K562 (cell line): Measurements from ENCODE around the gene PLXNB2. TPM values are rescaled to one million over a fixed set of nuclear protein-coding genes. Genes with fewer than 3 reads are reported as not detected.

ENCODE experiments used
- PHB ChIP-seq: fragments of 250-450 bp; sonication (Bioruptor Pico); IDR thresholded peaks from 2 replicates; pipeline ENCODE4 v1.5.0; 2021
- RBM15 ChIP-seq: fragments of 200-400 bp; formaldehyde crosslinking; IDR thresholded peaks from 2 replicates; pipeline ENCODE4 v1.6.1; 2018; ENCODE audit warnings: mild to moderate bottlenecking, low read length, moderate library complexity; ENCODE audit not compliant: insufficient read depth
- XRCC5 ChIP-seq: fragments of 200-400 bp; formaldehyde crosslinking; IDR thresholded peaks from 2 replicates; pipeline ENCODE4 v1.6.1; 2017; ENCODE audit warnings: low read depth, mild to moderate bottlenecking, low read length
- polyA plus RNA-seq, 8 experiments: library from polyadenylated mRNA; depleted of rRNA in 4 of 8; stranded (reverse) in 5 of 8; unstranded in 3 of 8; fragments of >200 nt; fragmentation: Nextera tagmentation in 2 of 8; fragmentation: Illumina TruSeq in 1 of 8; extraction: Ambion mirVana in 2 of 8; extraction: Trizol in 1 of 8; gene quantifications; 2 replicates each; pipeline versions ENCODE4 v1.2.1 to v1.2.3, GENCODE V29; 2011 to 2014; ENCODE audit warnings: inconsistent platforms in 1 of 8, missing spikeins in 1 of 8
- total RNA-seq, 7 experiments: library from RNA; depleted of rRNA in 6 of 7; stranded (reverse); fragments of >200 nt in 6 of 7; fragmentation: Illumina TruSeq in 2 of 7; extraction: Trizol in 2 of 7; gene quantifications; 2 replicates each; pipeline versions ENCODE4 v1.2.1 to v1.2.3, GENCODE V29; 2011 to 2021; ENCODE audit warnings: low replicate concordance in 1 of 7
- TF ChIP-seq, protein P1 (sequence below): fragments of 200-600 bp; sonication (generic); IDR thresholded peaks from one replicate; pipeline ENCODE4 v1.6.1; 2012; ENCODE audit warnings: mild to moderate bottlenecking, low read depth, low read length, inconsistent platforms
- TF ChIP-seq, protein P2 (sequence below): sonication (generic); formaldehyde crosslinking; IDR thresholded peaks from 2 replicates; pipeline ENCODE4 v1.8.1; 2023; ENCODE audit warnings: missing genetic modification reagents, mild to moderate bottlenecking, borderline replicate concordance
- TF ChIP-seq, protein P3 (sequence below): fragments of 250-450 bp; sonication (Bioruptor Pico); IDR thresholded peaks from 2 replicates; pipeline ENCODE4 v1.5.0; 2020; ENCODE audit warnings: mild to moderate bottlenecking, borderline replicate concordance

Gene PLXNB2
- total and polyA plus RNA-seq, 9 of the 15 experiments (the other 6 are each of a cell fraction or from before 2014, with no cell fraction given) = 0.15 to 45.1 (median 13.6) TPM

DNA sequence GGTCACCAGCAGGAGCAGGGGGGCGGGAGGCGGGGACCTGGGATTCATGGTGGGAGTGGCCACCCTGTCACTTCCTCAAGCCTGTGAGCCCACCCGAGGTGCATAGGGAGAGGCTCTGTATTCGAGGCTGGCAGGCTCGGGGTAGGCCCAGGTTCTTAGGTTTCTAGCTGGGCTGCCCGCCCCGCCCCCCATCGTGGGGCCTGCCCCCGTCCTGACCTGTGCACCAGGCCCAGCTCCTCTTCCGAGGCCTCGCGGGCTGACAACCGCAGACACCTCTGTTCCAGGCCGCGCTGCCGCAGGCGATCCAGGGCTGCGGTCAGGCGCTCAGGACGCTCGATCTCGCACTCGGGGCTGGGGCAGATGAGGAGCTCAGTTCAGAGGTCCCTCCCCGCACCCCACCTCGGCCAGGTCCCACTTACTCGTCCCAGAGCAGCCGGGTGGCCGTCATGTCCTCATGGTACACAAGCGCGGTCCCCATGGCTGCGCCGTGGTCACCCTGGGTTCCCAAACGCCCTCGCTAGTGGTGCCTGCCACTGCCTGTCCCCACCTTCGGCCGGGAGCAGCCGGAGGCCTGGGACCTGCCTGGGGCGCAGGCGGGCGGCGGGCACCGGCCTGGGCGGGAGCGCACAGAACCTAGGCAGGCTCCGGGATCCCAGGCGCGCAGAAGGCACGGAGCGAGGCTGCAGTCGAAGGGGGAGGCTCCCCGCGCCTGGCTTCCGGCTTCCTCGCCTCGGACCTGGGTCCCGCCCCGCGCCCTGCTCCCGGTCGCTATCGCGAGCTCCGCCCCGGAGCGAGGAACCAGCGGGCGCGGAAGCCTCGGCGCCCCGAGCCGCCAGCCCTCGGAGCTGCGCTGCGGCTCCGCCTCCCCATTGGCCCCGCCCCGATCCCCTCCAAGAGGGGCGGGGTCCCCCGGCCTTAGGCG, 56.6 kb downstream of the PLXNB2 start, which contains the start of gene HDAC10 (continued):
- TF ChIP-seq, protein P1, sequence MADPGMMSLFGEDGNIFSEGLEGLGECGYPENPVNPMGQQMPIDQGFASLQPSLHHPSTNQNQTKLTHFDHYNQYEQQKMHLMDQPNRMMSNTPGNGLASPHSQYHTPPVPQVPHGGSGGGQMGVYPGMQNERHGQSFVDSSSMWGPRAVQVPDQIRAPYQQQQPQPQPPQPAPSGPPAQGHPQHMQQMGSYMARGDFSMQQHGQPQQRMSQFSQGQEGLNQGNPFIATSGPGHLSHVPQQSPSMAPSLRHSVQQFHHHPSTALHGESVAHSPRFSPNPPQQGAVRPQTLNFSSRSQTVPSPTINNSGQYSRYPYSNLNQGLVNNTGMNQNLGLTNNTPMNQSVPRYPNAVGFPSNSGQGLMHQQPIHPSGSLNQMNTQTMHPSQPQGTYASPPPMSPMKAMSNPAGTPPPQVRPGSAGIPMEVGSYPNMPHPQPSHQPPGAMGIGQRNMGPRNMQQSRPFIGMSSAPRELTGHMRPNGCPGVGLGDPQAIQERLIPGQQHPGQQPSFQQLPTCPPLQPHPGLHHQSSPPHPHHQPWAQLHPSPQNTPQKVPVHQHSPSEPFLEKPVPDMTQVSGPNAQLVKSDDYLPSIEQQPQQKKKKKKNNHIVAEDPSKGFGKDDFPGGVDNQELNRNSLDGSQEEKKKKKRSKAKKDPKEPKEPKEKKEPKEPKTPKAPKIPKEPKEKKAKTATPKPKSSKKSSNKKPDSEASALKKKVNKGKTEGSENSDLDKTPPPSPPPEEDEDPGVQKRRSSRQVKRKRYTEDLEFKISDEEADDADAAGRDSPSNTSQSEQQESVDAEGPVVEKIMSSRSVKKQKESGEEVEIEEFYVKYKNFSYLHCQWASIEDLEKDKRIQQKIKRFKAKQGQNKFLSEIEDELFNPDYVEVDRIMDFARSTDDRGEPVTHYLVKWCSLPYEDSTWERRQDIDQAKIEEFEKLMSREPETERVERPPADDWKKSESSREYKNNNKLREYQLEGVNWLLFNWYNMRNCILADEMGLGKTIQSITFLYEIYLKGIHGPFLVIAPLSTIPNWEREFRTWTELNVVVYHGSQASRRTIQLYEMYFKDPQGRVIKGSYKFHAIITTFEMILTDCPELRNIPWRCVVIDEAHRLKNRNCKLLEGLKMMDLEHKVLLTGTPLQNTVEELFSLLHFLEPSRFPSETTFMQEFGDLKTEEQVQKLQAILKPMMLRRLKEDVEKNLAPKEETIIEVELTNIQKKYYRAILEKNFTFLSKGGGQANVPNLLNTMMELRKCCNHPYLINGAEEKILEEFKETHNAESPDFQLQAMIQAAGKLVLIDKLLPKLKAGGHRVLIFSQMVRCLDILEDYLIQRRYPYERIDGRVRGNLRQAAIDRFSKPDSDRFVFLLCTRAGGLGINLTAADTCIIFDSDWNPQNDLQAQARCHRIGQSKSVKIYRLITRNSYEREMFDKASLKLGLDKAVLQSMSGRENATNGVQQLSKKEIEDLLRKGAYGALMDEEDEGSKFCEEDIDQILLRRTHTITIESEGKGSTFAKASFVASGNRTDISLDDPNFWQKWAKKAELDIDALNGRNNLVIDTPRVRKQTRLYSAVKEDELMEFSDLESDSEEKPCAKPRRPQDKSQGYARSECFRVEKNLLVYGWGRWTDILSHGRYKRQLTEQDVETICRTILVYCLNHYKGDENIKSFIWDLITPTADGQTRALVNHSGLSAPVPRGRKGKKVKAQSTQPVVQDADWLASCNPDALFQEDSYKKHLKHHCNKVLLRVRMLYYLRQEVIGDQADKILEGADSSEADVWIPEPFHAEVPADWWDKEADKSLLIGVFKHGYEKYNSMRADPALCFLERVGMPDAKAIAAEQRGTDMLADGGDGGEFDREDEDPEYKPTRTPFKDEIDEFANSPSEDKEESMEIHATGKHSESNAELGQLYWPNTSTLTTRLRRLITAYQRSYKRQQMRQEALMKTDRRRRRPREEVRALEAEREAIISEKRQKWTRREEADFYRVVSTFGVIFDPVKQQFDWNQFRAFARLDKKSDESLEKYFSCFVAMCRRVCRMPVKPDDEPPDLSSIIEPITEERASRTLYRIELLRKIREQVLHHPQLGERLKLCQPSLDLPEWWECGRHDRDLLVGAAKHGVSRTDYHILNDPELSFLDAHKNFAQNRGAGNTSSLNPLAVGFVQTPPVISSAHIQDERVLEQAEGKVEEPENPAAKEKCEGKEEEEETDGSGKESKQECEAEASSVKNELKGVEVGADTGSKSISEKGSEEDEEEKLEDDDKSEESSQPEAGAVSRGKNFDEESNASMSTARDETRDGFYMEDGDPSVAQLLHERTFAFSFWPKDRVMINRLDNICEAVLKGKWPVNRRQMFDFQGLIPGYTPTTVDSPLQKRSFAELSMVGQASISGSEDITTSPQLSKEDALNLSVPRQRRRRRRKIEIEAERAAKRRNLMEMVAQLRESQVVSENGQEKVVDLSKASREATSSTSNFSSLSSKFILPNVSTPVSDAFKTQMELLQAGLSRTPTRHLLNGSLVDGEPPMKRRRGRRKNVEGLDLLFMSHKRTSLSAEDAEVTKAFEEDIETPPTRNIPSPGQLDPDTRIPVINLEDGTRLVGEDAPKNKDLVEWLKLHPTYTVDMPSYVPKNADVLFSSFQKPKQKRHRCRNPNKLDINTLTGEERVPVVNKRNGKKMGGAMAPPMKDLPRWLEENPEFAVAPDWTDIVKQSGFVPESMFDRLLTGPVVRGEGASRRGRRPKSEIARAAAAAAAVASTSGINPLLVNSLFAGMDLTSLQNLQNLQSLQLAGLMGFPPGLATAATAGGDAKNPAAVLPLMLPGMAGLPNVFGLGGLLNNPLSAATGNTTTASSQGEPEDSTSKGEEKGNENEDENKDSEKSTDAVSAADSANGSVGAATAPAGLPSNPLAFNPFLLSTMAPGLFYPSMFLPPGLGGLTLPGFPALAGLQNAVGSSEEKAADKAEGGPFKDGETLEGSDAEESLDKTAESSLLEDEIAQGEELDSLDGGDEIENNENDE = no peak
- TF ChIP-seq, protein P2, sequence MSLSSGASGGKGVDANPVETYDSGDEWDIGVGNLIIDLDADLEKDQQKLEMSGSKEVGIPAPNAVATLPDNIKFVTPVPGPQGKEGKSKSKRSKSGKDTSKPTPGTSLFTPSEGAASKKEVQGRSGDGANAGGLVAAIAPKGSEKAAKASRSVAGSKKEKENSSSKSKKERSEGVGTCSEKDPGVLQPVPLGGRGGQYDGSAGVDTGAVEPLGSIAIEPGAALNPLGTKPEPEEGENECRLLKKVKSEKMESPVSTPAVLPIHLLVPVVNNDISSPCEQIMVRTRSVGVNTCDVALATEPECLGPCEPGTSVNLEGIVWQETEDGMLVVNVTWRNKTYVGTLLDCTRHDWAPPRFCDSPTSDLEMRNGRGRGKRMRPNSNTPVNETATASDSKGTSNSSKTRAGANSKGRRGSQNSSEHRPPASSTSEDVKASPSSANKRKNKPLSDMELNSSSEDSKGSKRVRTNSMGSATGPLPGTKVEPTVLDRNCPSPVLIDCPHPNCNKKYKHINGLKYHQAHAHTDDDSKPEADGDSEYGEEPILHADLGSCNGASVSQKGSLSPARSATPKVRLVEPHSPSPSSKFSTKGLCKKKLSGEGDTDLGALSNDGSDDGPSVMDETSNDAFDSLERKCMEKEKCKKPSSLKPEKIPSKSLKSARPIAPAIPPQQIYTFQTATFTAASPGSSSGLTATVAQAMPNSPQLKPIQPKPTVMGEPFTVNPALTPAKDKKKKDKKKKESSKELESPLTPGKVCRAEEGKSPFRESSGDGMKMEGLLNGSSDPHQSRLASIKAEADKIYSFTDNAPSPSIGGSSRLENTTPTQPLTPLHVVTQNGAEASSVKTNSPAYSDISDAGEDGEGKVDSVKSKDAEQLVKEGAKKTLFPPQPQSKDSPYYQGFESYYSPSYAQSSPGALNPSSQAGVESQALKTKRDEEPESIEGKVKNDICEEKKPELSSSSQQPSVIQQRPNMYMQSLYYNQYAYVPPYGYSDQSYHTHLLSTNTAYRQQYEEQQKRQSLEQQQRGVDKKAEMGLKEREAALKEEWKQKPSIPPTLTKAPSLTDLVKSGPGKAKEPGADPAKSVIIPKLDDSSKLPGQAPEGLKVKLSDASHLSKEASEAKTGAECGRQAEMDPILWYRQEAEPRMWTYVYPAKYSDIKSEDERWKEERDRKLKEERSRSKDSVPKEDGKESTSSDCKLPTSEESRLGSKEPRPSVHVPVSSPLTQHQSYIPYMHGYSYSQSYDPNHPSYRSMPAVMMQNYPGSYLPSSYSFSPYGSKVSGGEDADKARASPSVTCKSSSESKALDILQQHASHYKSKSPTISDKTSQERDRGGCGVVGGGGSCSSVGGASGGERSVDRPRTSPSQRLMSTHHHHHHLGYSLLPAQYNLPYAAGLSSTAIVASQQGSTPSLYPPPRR (CRISPR knock-in tag) = no peak
- no peak for TF ChIP-seq PHB (CRISPR knock-in tag)
- TF ChIP-seq XRCC5 = no peak
- TF ChIP-seq, protein P3, sequence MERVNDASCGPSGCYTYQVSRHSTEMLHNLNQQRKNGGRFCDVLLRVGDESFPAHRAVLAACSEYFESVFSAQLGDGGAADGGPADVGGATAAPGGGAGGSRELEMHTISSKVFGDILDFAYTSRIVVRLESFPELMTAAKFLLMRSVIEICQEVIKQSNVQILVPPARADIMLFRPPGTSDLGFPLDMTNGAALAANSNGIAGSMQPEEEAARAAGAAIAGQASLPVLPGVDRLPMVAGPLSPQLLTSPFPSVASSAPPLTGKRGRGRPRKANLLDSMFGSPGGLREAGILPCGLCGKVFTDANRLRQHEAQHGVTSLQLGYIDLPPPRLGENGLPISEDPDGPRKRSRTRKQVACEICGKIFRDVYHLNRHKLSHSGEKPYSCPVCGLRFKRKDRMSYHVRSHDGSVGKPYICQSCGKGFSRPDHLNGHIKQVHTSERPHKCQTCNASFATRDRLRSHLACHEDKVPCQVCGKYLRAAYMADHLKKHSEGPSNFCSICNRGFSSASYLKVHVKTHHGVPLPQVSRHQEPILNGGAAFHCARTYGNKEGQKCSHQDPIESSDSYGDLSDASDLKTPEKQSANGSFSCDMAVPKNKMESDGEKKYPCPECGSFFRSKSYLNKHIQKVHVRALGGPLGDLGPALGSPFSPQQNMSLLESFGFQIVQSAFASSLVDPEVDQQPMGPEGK (CRISPR knock-in tag) = no peak
- no peak for TF ChIP-seq RBM15
